ENCODE data around the gene PON2.

DNA sequence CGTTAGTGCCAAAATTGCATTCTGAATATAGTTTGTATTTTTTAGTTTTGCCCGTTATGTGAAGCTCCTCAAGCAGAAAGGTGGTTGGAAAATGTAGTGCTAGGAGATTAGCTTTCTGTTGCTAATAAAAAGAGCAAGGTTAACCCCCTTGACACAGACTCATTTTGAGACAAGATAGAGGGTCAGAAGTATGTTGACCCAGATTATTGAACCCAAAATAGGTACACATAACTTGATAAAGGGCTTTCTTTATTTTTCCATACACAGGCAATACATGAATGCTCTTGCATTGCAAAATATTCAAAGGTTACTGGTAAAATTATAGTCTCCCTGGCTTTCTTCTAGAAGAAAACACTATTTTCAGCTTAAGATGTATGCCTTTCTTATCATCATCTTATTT, 10.0 kb upstream of the PON2 start:
- TF ChIP-seq, protein P1, sequence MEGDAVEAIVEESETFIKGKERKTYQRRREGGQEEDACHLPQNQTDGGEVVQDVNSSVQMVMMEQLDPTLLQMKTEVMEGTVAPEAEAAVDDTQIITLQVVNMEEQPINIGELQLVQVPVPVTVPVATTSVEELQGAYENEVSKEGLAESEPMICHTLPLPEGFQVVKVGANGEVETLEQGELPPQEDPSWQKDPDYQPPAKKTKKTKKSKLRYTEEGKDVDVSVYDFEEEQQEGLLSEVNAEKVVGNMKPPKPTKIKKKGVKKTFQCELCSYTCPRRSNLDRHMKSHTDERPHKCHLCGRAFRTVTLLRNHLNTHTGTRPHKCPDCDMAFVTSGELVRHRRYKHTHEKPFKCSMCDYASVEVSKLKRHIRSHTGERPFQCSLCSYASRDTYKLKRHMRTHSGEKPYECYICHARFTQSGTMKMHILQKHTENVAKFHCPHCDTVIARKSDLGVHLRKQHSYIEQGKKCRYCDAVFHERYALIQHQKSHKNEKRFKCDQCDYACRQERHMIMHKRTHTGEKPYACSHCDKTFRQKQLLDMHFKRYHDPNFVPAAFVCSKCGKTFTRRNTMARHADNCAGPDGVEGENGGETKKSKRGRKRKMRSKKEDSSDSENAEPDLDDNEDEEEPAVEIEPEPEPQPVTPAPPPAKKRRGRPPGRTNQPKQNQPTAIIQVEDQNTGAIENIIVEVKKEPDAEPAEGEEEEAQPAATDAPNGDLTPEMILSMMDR (conservative IDR thresholded peaks at IDR 0.05; ENCODE audit: low read length) = no peak
- no peak for TF ChIP-seq EZH2phosphoT487 (IDR thresholded peaks at IDR 0.05; ENCODE audit: borderline replicate concordance, low read depth, low read length)
